Measurements from ENCODE around the gene CYP26A1.

CYP26A1 gene

GRCh38 chr10:93124580-93125318 is 51.1 kb downstream of the CYP26A1 start:
- DNase-seq = no peak

DNA sequence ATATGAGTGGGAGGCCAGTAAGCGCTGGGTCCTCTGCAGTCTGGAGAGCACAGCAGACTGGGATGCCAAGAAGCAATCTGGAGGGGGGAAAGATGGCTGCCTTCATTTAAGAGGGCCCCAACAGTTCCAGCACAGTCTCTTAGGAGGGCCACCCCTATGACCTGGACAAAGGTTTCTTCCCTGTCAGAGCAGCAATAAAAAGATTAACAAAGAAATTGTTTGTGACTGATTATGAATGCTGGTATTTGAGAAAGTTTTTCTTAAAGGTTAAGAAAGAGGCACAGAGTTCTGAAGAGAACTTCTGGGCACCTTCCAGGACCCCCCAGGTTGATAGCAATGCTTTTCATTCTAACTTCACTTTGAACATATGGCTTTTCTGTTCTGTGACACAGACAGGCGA is 52.3 kb downstream of the CYP26A1 start:
- DNase-seq = no peak

DNA sequence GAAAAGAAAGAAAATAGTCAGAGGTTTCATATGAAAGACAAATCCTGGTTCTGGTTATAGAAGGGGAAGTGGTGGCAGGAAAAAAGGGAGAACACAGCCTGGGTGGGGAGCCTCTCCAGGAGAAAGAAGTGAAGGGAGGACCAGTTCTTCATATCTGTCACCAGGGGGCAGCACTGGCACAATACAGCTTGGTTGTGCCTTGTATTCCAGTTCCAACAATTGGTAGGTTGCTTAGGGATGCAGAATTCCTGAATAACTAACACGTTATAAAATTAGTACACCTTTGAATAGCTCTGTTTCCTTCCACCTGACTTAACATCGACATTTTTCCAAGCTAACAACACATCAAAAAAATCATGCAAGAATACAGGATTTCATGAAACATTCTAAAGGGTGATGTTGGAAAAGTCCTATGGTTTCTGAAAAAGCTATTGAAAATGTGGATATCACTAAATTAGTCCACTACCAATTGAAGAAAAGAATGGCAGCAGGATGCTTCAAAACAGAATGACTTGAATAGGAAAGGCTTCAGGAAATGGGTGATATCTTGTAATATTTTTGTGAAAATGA is 52.9 kb downstream of the CYP26A1 start:
- DNase-seq = no peak
